ENCODE results near the gene MAGI2. TPM values are rescaled to one million over a fixed set of nuclear protein-coding genes. Genes with fewer than 3 reads are reported as not detected.
"Not testable (repeated sequence)": the region's sequence is repeated elsewhere in the genome, so short reads cannot be mapped to it uniquely, and the experiment has no call there.

MAGI2 gene
- polyA plus RNA-seq, 3 donors from 2014 or later, result not detected

- Mint-ChIP-seq H3K27me3 (ENCODE audit: low read depth in 3 of 3) (no peaks in the 10 kb centered on the region), H3K27ac (no peak overlapping the region), H3K36me3 (no peaks in the 10 kb centered on the region), H3K9me3 (peaks cover 0 to 7% (median 0%) of the 10 kb centered on the region in 6 donors), H3K4me1 (no peaks in the 10 kb centered on the region), H3K4me3 (no peak overlapping the region)
- no peak for DNase-seq
Observed at GRCh38 chr7:78346827-78347226, 1106.6 kb downstream of the MAGI2 start.

- Mint-ChIP-seq H3K36me3 (no peaks in the 10 kb centered on the region), H3K27me3 (ENCODE audit: low read depth in 3 of 3) (no peaks in the 10 kb centered on the region), H3K9me3 (peaks cover 0 to 7% (median 0%) of the 10 kb centered on the region in 6 donors), H3K27ac (no peak overlapping the region), H3K4me1 (no peaks in the 10 kb centered on the region), H3K4me3 (no peak overlapping the region)
- no peak for DNase-seq
Observed at GRCh38 chr7:78345979-78346378, 1107.5 kb downstream of the MAGI2 start.

GRCh38 chr7:78345293-78345911 is 1108.1 kb downstream of the MAGI2 start:
- H3K27ac Mint-ChIP-seq, result no peak overlapping the region
- no peak for DNase-seq
- H3K27me3 Mint-ChIP-seq (ENCODE audit: low read depth in 3 of 3), result no peaks in the 10 kb centered on the region
- no peak overlapping the region for H3K4me3 Mint-ChIP-seq
- H3K36me3 Mint-ChIP-seq, result no peaks in the 10 kb centered on the region
- no peaks in the 10 kb centered on the region for H3K4me1 Mint-ChIP-seq
- H3K9me3 Mint-ChIP-seq, result peaks cover 0 to 7% (median 0%) of the 10 kb centered on the region in 6 donors

GRCh38 chr7:78334426-78334825 is 1119.0 kb downstream of the MAGI2 start:
- H3K27ac Mint-ChIP-seq, result no peak overlapping the region
- H3K27me3 Mint-ChIP-seq (ENCODE audit: low read depth in 3 of 3), result no peaks in the 10 kb centered on the region
- no peaks in the 10 kb centered on the region for H3K36me3 Mint-ChIP-seq
- peaks cover 0 to 11% (median 4%) of the 10 kb centered on the region in 6 donors for H3K9me3 Mint-ChIP-seq
- no peak for DNase-seq
- no peak overlapping the region for H3K4me3 Mint-ChIP-seq
- no peaks in the 10 kb centered on the region for H3K4me1 Mint-ChIP-seq

GRCh38 chr7:78333530-78334425 is 1119.7 kb downstream of the MAGI2 start:
- H3K9me3 Mint-ChIP-seq, result peaks cover 0 to 11% (median 4%) of the 10 kb centered on the region in 6 donors
- no peak for DNase-seq
- no peaks in the 10 kb centered on the region for H3K27me3 Mint-ChIP-seq (ENCODE audit: low read depth in 3 of 3)
- no peaks in the 10 kb centered on the region for H3K4me1 Mint-ChIP-seq
- no peak overlapping the region for H3K4me3 Mint-ChIP-seq
- H3K27ac Mint-ChIP-seq, result no peak overlapping the region
- no peaks in the 10 kb centered on the region for H3K36me3 Mint-ChIP-seq

GRCh38 chr7:78329001-78329655 is 1124.3 kb downstream of the MAGI2 start:
- Mint-ChIP-seq H3K27ac (no peak overlapping the region), H3K4me1 (no peaks in the 10 kb centered on the region), H3K4me3 (no peak overlapping the region), H3K36me3 (no peaks in the 10 kb centered on the region), H3K9me3 (peaks cover 0 to 7% (median 2%) of the 10 kb centered on the region in 6 donors), H3K27me3 (ENCODE audit: low read depth in 3 of 3) (no peaks in the 10 kb centered on the region)
- DNase-seq, result no peak

GRCh38 chr7:78327718-78328117 is 1125.7 kb downstream of the MAGI2 start:
- H3K4me3 Mint-ChIP-seq, result no peak overlapping the region
- no peak overlapping the region for H3K27ac Mint-ChIP-seq
- no peaks in the 10 kb centered on the region for H3K36me3 Mint-ChIP-seq
- DNase-seq, result no peak
- no peaks in the 10 kb centered on the region for H3K27me3 Mint-ChIP-seq (ENCODE audit: low read depth in 3 of 3)
- peaks cover 0 to 6% (median 2%) of the 10 kb centered on the region in 6 donors for H3K9me3 Mint-ChIP-seq
- H3K4me1 Mint-ChIP-seq, result no peaks in the 10 kb centered on the region

GRCh38 chr7:78326876-78327275 is 1126.6 kb downstream of the MAGI2 start:
- H3K27me3 Mint-ChIP-seq (ENCODE audit: low read depth in 3 of 3), result no peaks in the 10 kb centered on the region
- H3K4me3 Mint-ChIP-seq, result no peak overlapping the region
- DNase-seq, result no peak
- no peak overlapping the region for H3K27ac Mint-ChIP-seq
- no peaks in the 10 kb centered on the region for H3K36me3 Mint-ChIP-seq
- H3K4me1 Mint-ChIP-seq, result no peaks in the 10 kb centered on the region
- peaks cover 0 to 7% (median 1%) of the 10 kb centered on the region in 6 donors for H3K9me3 Mint-ChIP-seq

- no peak overlapping the region for H3K4me3 Mint-ChIP-seq
- H3K9me3 Mint-ChIP-seq, result peaks cover 0 to 7% (median 0%) of the 10 kb centered on the region in 6 donors
- no peaks in the 10 kb centered on the region for H3K4me1 Mint-ChIP-seq
- no peak overlapping the region for H3K27ac Mint-ChIP-seq
- no peaks in the 10 kb centered on the region for H3K36me3 Mint-ChIP-seq
- DNase-seq, result no peak
- H3K27me3 Mint-ChIP-seq (ENCODE audit: low read depth in 3 of 3), result no peaks in the 10 kb centered on the region
Observed at GRCh38 chr7:78326189-78326588, 1127.3 kb downstream of the MAGI2 start.

- H3K4me1 Mint-ChIP-seq, result no peaks in the 10 kb centered on the region
- H3K4me3 Mint-ChIP-seq, result no peak overlapping the region
- H3K9me3 Mint-ChIP-seq, result peaks cover 0 to 12% (median 7%) of the 10 kb centered on the region in 6 donors
- no peak overlapping the region for H3K27ac Mint-ChIP-seq
- H3K27me3 Mint-ChIP-seq (ENCODE audit: low read depth in 3 of 3), result no peaks in the 10 kb centered on the region
- no peaks in the 10 kb centered on the region for H3K36me3 Mint-ChIP-seq
- DNase-seq, result no peak
Observed at GRCh38 chr7:78323118-78323517, 1130.3 kb downstream of the MAGI2 start.

- not testable (repeated sequence) for H3K27me3 Mint-ChIP-seq (ENCODE audit: low read depth in 3 of 3); H3K27ac Mint-ChIP-seq; DNase-seq; H3K4me1 Mint-ChIP-seq; H3K4me3 Mint-ChIP-seq; H3K36me3 Mint-ChIP-seq
- peaks cover 0 to 15% (median 9%) of the 10 kb centered on the region in 6 donors for H3K9me3 Mint-ChIP-seq
Observed at GRCh38 chr7:78322231-78322630, 1131.2 kb downstream of the MAGI2 start.

- Mint-ChIP-seq H3K4me1 (no peaks in the 10 kb centered on the region), H3K27ac (no peak overlapping the region)
Observed at GRCh38 chr7:78317371-78317770, 1136.1 kb downstream of the MAGI2 start.

GRCh38 chr7:78316110-78316509 is 1137.4 kb downstream of the MAGI2 start:
- H3K4me3 Mint-ChIP-seq, result no peak overlapping the region
- no peaks in the 10 kb centered on the region for H3K27me3 Mint-ChIP-seq (ENCODE audit: low read depth in 3 of 3)
- no peaks in the 10 kb centered on the region for H3K4me1 Mint-ChIP-seq
- no peak overlapping the region for H3K27ac Mint-ChIP-seq
- H3K9me3 Mint-ChIP-seq, result peaks cover 0 to 13% (median 8%) of the 10 kb centered on the region in 6 donors
- DNase-seq, result no peak
- H3K36me3 Mint-ChIP-seq, result no peaks in the 10 kb centered on the region

More at GRCh38 chr7:78317371-78317770, 1136.1 kb downstream of the MAGI2 start:
- Mint-ChIP-seq H3K4me3 (no peak overlapping the region), H3K27me3 (ENCODE audit: low read depth in 3 of 3) (no peaks in the 10 kb centered on the region), H3K36me3 (no peaks in the 10 kb centered on the region), H3K9me3 (peaks cover 0 to 13% (median 8%) of the 10 kb centered on the region in 6 donors)
- DNase-seq, result no peak

- DNase-seq, result no peak
- H3K4me3 Mint-ChIP-seq, result no peak overlapping the region
- no peaks in the 10 kb centered on the region for H3K4me1 Mint-ChIP-seq
- H3K36me3 Mint-ChIP-seq, result no peaks in the 10 kb centered on the region
- no peaks in the 10 kb centered on the region for H3K27me3 Mint-ChIP-seq (ENCODE audit: low read depth in 3 of 3)
- peaks cover 0 to 10% (median 6%) of the 10 kb centered on the region in 6 donors for H3K9me3 Mint-ChIP-seq
- H3K27ac Mint-ChIP-seq, result no peak overlapping the region
Observed at GRCh38 chr7:78315119-78315518, 1138.3 kb downstream of the MAGI2 start.

Data from immature natural killer cell (primary cell).